HPDE6-E6E7 (cell line): ENCODE data around the gene MED20.
"Not testable (repeated sequence)": the region's sequence is repeated elsewhere in the genome, so short reads cannot be mapped to it uniquely, and the experiment has no call there.

Experiments used
- DNase-seq: peaks from one replicate; pipeline ENCODE4 v3.0.0; 2011; ENCODE audit warnings: missing footprints; ENCODE audit errors: extremely low spot score

Gene MED20

GRCh38 chr6:41920921-41921711 is at the start of gene MED20, which contains the start of gene BYSL:
Gene MED20 (minus strand): TSS chr6:41921139. CDS start chr6:41921018, 121 bp downstream.
Gene BYSL (plus strand): TSS chr6:41921499. CDS start chr6:41921563, 64 bp downstream.
- DNase-seq: peak; percentile 95

- peak; percentile 20 for DNase-seq
Measured at GRCh38 chr6:41970436-41970846, 49.5 kb upstream of the MED20 start.

- DNase-seq: peak; percentile 33
Measured at GRCh38 chr6:41967312-41968287, 46.7 kb upstream of the MED20 start.

- DNase-seq: peak; percentile 73
Measured at GRCh38 chr6:41966961-41967311, 46.0 kb upstream of the MED20 start.

- DNase-seq: no peak
Measured at GRCh38 chr6:41966214-41966920, 45.4 kb upstream of the MED20 start.

GRCh38 chr6:41965429-41966213 is 44.7 kb upstream of the MED20 start:
- no peak for DNase-seq

GRCh38 chr6:41964201-41964887 is 43.4 kb upstream of the MED20 start:
- no peak for DNase-seq

GRCh38 chr6:41963371-41963770 is 42.4 kb upstream of the MED20 start:
- DNase-seq: no peak

- DNase-seq: no peak
Measured at GRCh38 chr6:41960028-41960427, 39.1 kb upstream of the MED20 start.

GRCh38 chr6:41958022-41958856 is 37.3 kb upstream of the MED20 start:
- no peak for DNase-seq

GRCh38 chr6:41957117-41957516 is 36.2 kb upstream of the MED20 start:
- DNase-seq: no peak

GRCh38 chr6:41955412-41955811 is 34.5 kb upstream of the MED20 start:
- no peak for DNase-seq

- DNase-seq: no peak
Measured at GRCh38 chr6:41954668-41955067, 33.7 kb upstream of the MED20 start.

GRCh38 chr6:41947581-41948220 is 26.8 kb upstream of the MED20 start:
- DNase-seq: no peak

- no peak for DNase-seq
Measured at GRCh38 chr6:41943456-41943855, 22.5 kb upstream of the MED20 start.

- not testable (repeated sequence) for DNase-seq
Measured at GRCh38 chr6:41942882-41943281, 21.9 kb upstream of the MED20 start.

- peak; percentile 56 for DNase-seq
Measured at GRCh38 chr6:41942067-41942851, 21.3 kb upstream of the MED20 start.
